DND-41 (cell line): ENCODE results near the gene ZBTB21.

Source experiments
- CTCF ChIP-seq: IDR thresholded peaks from 2 replicates; pipeline ENCODE4 v1.5.1; 2012; ENCODE audit warnings: borderline replicate concordance, low read length, moderate library complexity, mild to moderate bottlenecking; ENCODE audit not compliant: poor library complexity, severe bottlenecking; ENCODE audit errors: extremely low read depth
- EZH2 ChIP-seq: IDR thresholded peaks from 3 replicates; pipeline ENCODE4 v1.6.1; 2012; ENCODE audit warnings: borderline replicate concordance, low read depth, mild to moderate bottlenecking, moderate library complexity, low read length, inconsistent platforms; ENCODE audit not compliant: severe bottlenecking

- no peak for TF ChIP-seq CTCF
- TF ChIP-seq EZH2: no peak
Measured at GRCh38 chr21:42031241-42031640, 21.1 kb upstream of the ZBTB21 start.
